ENCODE measurements around the gene DNMT3L.

DNA sequence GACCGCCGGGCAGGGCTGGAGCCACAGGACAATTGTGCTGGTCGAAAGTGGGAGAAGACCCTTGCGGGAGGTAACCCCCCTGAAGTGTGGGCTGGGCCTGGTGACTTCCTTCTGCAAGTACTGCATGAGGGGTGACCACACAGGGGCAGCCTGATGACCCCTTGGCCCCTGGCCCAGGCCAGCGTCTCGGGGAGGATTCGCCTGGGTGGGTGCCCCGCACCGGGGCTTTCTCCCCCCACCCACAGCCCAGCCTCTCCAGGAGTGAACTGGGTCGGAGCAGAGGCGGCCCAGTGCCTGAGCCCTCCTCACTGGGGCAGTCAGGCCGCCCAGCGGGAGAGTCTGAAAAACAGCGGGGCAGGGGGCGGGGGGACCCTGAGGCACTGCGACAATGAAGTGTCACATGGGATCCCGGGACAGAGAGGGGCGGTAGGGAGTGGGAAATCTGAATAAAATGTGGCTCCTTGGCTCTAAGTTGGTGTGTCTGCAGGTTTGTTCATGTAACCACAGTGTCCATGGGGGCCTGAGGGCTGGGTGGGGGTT is 1.6 kb upstream of the DNMT3L start:
- TF ChIP-seq CTCF (IDR thresholded peaks at IDR 0.05; ENCODE audit: low read depth, low read length, missing input control) (no peak), REST (IDR thresholded peaks at IDR 0.05) (no peak), YY1 (IDR thresholded peaks at IDR 0.05) (no peak), JUND (IDR thresholded peaks at IDR 0.05) (no peak), TAF1 (conservative IDR thresholded peaks at IDR 0.05) (no peak), MAX (IDR thresholded peaks at IDR 0.05) (no peak), RAD21 (IDR thresholded peaks at IDR 0.05) (no peak), ATF3 (IDR thresholded peaks at IDR 0.05) (no peak), FOXA1 (IDR thresholded peaks at IDR 0.05) (no peak), GABPA (IDR thresholded peaks at IDR 0.05 in 1 of 2, conservative IDR thresholded peaks at IDR 0.05 in 1 of 2) (no peak), SP1 (IDR thresholded peaks at IDR 0.05) (no peak)

Measured in liver (tissue), 3 donors.